ENCODE measurements around the gene GRM4. TPM values are rescaled to one million over a fixed set of nuclear protein-coding genes. Genes with fewer than 3 reads are reported as not detected.

Gene GRM4
- total RNA-seq, 2 donors from 2014 or later, result not detected

DNA sequence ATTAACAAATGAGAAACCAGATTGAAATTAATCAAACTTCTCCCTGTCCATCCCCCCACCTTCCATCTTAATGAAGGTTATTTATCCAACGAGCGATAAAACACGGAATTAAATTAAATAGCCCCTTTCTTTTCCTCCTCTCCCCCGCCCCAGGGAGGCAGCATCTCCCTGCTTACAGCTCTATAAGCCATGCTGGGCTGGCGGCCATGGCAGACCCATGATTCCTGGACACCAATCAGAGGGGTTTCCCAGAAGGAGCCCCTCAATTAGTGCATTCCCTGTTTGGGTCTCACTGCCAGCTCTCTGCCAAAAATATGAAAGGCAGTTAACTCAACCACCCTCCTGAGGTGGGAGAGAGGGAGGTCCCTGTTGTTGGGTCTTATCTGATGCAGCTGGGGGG lies 33.8 kb downstream of the GRM4 start:
- Histone ChIP-seq H3K36me3 (no peaks in the 10 kb centered on the region), H3K4me1 (ENCODE audit: control insufficient read depth in 1 of 2, low read depth in 2 of 2) (no peaks in the 10 kb centered on the region), H3K27me3 (replicated peaks; ENCODE audit: insufficient read depth) (no peaks in the 10 kb centered on the region), H3K27ac (no peak overlapping the region), H3K9me3 (no peaks in the 10 kb centered on the region), H3K4me3 (no peak overlapping the region)
- ATAC-seq (ENCODE audit: insufficient number of reproducible peaks, low FRiP score, low read depth) (no peak), DNase-seq (ENCODE audit: low spot score) (no peak)
- TF ChIP-seq, protein P1, sequence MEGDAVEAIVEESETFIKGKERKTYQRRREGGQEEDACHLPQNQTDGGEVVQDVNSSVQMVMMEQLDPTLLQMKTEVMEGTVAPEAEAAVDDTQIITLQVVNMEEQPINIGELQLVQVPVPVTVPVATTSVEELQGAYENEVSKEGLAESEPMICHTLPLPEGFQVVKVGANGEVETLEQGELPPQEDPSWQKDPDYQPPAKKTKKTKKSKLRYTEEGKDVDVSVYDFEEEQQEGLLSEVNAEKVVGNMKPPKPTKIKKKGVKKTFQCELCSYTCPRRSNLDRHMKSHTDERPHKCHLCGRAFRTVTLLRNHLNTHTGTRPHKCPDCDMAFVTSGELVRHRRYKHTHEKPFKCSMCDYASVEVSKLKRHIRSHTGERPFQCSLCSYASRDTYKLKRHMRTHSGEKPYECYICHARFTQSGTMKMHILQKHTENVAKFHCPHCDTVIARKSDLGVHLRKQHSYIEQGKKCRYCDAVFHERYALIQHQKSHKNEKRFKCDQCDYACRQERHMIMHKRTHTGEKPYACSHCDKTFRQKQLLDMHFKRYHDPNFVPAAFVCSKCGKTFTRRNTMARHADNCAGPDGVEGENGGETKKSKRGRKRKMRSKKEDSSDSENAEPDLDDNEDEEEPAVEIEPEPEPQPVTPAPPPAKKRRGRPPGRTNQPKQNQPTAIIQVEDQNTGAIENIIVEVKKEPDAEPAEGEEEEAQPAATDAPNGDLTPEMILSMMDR (IDR thresholded peaks at IDR 0.05), result no peak

GRCh38 chr6:34110610-34111009 lies 35.3 kb downstream of the GRM4 start:
- Histone ChIP-seq H3K4me3 (no peak overlapping the region), H3K36me3 (no peaks in the 10 kb centered on the region), H3K27ac (no peak overlapping the region), H3K4me1 (ENCODE audit: control insufficient read depth in 1 of 2, low read depth in 2 of 2) (no peaks in the 10 kb centered on the region), H3K9me3 (no peaks in the 10 kb centered on the region), H3K27me3 (replicated peaks; ENCODE audit: insufficient read depth) (no peaks in the 10 kb centered on the region)
- no peak for ATAC-seq (ENCODE audit: insufficient number of reproducible peaks, low FRiP score, low read depth)
- TF ChIP-seq, protein P1 (IDR thresholded peaks at IDR 0.05), result no peak
- DNase-seq (ENCODE audit: low spot score), result no peak

DNA sequence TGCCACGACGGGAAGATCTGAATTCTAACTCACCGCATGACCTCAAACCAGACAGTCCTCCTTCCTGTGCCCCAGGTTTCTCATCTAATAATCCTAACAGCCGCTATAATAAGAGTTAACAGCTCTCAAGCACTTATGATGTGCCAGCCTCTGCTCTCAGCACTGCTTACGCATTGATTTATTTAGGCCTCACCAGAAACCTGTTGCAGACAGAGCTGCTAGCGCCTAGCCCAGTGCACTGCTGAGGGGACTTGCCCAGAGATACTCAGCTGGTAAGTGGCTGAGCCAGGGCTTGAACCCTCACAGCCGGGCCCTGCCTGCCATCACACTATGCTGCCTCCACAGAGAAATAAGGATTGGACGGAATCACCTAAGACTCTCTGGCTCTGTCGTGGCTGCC lies 37.7 kb downstream of the GRM4 start:
- no peak overlapping the region for H3K4me3 ChIP-seq
- H3K27ac ChIP-seq, result no peak overlapping the region
- H3K36me3 ChIP-seq, result no peaks in the 10 kb centered on the region
- no peaks in the 10 kb centered on the region for H3K9me3 ChIP-seq
- DNase-seq (ENCODE audit: low spot score) (no peak), ATAC-seq (ENCODE audit: insufficient number of reproducible peaks, low FRiP score, low read depth) (no peak)
- H3K4me1 ChIP-seq (ENCODE audit: control insufficient read depth in 1 of 2, low read depth in 2 of 2), result no peaks in the 10 kb centered on the region
- TF ChIP-seq, protein P1 (IDR thresholded peaks at IDR 0.05), result no peak
- H3K27me3 ChIP-seq (replicated peaks; ENCODE audit: insufficient read depth), result no peaks in the 10 kb centered on the region

DNA sequence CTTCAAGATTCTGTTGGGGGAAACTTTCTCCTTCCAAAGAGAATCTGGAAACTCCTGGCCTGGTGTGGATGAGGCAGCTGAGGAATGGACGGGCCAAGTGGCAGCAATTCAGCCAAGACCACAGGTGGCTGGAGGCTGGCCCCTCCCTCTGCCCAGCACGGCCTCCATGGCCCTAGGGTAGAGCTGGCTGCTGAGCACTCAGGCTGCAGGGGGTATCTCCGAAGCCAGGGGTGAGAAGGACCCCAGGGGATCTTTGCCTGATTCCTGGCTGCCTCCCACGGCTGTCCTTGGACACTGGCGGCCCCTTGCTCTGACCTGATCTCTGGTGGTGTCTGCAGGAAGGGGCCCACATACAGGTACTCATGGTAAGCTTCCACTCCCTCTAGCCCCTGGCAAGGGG lies 39.0 kb downstream of the GRM4 start:
- DNase-seq (ENCODE audit: low spot score), result no peak
- no peak for ATAC-seq (ENCODE audit: insufficient number of reproducible peaks, low FRiP score, low read depth)
- Histone ChIP-seq H3K27me3 (replicated peaks; ENCODE audit: insufficient read depth) (no peaks in the 10 kb centered on the region), H3K9me3 (no peaks in the 10 kb centered on the region), H3K4me3 (no peak overlapping the region), H3K36me3 (no peaks in the 10 kb centered on the region), H3K4me1 (ENCODE audit: control insufficient read depth in 1 of 2, low read depth in 2 of 2) (no peaks in the 10 kb centered on the region), H3K27ac (no peak overlapping the region)
- TF ChIP-seq, protein P1 (IDR thresholded peaks at IDR 0.05), result no peak

- TF ChIP-seq, protein P1 (IDR thresholded peaks at IDR 0.05), result no peak
- Histone ChIP-seq H3K27ac (no peak overlapping the region), H3K4me1 (ENCODE audit: control insufficient read depth in 1 of 2, low read depth in 2 of 2) (no peaks in the 10 kb centered on the region), H3K27me3 (replicated peaks; ENCODE audit: insufficient read depth) (no peaks in the 10 kb centered on the region), H3K4me3 (no peak overlapping the region), H3K36me3 (no peaks in the 10 kb centered on the region), H3K9me3 (no peaks in the 10 kb centered on the region)
- DNase-seq (ENCODE audit: low spot score) (no peak), ATAC-seq (ENCODE audit: insufficient number of reproducible peaks, low FRiP score, low read depth) (no peak)
Observed at GRCh38 chr6:34106421-34106820, 39.5 kb downstream of the GRM4 start.

All from thoracic aorta (tissue), 2 donors.